ENCODE data around the gene SPATS2L.
A peak's percentile ranks its signal among the peaks of the same experiment; 100 is the strongest.

Gene SPATS2L

DNA sequence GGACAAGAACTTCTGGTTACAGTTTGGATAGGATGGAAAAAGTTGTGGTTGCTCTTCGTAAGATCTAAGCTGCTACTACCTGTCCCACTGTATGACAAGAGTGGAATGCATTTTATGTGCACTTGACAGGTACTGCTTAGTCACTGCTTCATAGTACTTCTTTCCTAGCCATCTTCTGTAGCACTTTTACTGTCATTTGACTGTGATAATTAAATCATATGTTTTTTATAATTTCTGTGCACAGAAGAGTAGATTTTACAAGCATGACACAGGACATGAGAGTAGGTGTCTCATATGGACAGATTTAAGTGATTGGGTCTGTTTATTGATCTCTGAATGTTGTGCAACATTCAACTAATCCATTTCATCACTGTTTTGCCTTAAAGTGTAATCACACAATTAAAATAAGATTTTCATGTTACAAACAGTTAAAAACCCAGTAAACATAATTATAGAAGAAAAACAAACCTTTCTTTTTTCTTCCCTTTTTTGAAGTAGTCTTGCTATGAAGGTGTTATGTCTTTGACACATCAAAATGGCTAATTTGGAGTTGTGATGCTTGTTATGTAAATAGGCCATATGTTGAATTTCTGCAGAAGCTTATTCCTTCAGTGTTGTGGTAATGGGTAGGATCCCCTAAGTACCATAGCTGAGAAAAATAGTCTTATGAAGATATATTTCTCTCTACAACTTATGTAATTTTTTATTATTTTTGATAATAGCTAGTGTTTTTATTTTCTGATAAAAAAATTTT, 3.0 kb downstream of the SPATS2L start:
- DNase-seq (ENCODE audit: low read depth): no peak
- no peaks in the 10 kb centered on the region for H3K27me3 ChIP-seq (replicated peaks; ENCODE audit: control insufficient read depth, insufficient read depth, low read length)
- H3K9ac ChIP-seq (ENCODE audit: low read length): peak overlapping the region; percentile 96
- no peaks in the 10 kb centered on the region for H3K36me3 ChIP-seq (ENCODE audit: control insufficient read depth, insufficient read depth, low read length, severe bottlenecking)
- H3K4me1 ChIP-seq (ENCODE audit: control insufficient read depth, insufficient read depth, low read length): peaks cover 42% of the 10 kb centered on the region
- H3K4me3 ChIP-seq (ENCODE audit: low read length): peak overlapping the region; percentile 94
- no peaks in the 10 kb centered on the region for H3K9me3 ChIP-seq (ENCODE audit: control insufficient read depth, low read length)

DNA sequence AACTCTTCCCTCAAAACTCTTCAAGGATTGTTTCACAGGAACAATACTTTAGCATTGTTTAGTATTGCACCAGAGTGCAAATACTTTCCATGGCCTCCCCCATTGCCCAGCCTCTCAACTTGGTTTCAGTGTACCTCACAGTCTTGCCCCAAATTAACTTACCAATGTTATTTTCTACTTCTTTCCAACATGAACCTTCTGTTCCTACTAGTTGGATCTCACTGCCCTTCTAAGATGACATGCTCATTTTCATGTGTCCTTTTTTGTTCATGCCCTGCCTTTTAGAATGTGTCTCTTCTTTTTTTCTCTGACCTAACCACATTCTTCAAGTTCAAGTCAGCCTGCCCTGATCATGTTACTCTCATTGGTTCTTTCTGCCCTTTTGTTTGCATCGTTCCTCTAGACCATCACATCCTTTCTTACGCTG, 4.1 kb downstream of the SPATS2L start:
- DNase-seq (ENCODE audit: low read depth): peak; percentile 61
- Histone ChIP-seq H3K27me3 (replicated peaks; ENCODE audit: control insufficient read depth, insufficient read depth, low read length) (no peaks in the 10 kb centered on the region), H3K9ac (ENCODE audit: low read length) (no peak overlapping the region), H3K4me1 (ENCODE audit: control insufficient read depth, insufficient read depth, low read length) (peaks cover 43% of the 10 kb centered on the region), H3K4me3 (ENCODE audit: low read length) (peak overlapping the region; percentile 2), H3K36me3 (ENCODE audit: control insufficient read depth, insufficient read depth, low read length, severe bottlenecking) (no peaks in the 10 kb centered on the region), H3K9me3 (ENCODE audit: control insufficient read depth, low read length) (no peaks in the 10 kb centered on the region)

DNA sequence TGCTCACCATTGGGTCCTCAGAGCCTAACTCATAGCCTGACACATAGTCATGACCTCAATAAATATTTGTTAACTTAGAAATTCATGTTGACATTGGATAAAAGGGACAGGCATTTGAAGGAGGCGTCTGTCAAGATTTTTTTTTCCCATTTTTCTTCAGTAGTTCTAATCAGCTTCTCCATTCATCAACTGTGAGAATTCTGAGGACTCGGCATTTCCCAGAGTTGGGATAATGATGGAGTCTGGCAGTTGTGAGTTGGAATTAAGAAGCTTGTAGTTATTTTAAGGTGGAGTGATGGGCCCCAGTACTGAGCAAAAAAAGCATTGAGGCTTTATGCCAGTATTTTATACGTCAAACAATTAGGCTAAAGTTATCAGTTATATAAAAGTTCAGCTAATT, 4.6 kb downstream of the SPATS2L start:
- DNase-seq (ENCODE audit: low read depth): no peak
- Histone ChIP-seq H3K4me1 (ENCODE audit: control insufficient read depth, insufficient read depth, low read length) (peaks cover 47% of the 10 kb centered on the region), H3K4me3 (ENCODE audit: low read length) (no peak overlapping the region), H3K27me3 (replicated peaks; ENCODE audit: control insufficient read depth, insufficient read depth, low read length) (no peaks in the 10 kb centered on the region), H3K36me3 (ENCODE audit: control insufficient read depth, insufficient read depth, low read length, severe bottlenecking) (no peaks in the 10 kb centered on the region), H3K9me3 (ENCODE audit: control insufficient read depth, low read length) (no peaks in the 10 kb centered on the region), H3K9ac (ENCODE audit: low read length) (no peak overlapping the region)

DNA sequence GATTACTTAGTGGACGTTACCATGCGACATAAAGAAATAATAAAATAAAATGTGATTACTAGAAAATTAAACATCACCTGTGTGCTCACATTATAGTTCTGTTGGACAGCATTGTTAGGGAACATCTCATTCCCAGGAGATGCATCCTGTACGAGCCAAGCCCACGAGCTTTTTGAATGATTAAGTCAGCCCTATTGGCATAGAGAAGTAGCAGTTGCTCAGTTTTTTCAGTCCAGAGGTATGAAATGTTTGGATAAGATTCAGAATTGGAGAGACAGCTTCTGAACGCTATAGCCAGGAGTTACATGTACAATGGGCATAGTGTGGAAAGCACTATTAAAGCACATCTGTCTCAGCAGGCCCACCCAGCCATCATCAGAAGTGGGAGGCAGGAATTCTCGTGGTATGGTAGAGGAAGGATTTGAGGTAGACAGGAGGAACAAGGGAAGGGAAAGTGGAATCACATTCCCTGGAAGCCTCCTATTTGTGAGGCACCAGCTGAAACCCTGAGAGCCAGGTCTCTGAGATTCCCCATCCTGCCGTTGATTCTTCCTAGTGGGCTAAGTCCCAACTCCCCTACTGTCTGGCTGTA, 8.6 kb downstream of the SPATS2L start:
- H3K9ac ChIP-seq (ENCODE audit: low read length): no peak overlapping the region
- no peak overlapping the region for H3K4me3 ChIP-seq (ENCODE audit: low read length)
- H3K36me3 ChIP-seq (ENCODE audit: control insufficient read depth, insufficient read depth, low read length, severe bottlenecking): no peaks in the 10 kb centered on the region
- no peaks in the 10 kb centered on the region for H3K27me3 ChIP-seq (replicated peaks; ENCODE audit: control insufficient read depth, insufficient read depth, low read length)
- H3K9me3 ChIP-seq (ENCODE audit: control insufficient read depth, low read length): no peaks in the 10 kb centered on the region
- no peak for DNase-seq (ENCODE audit: low read depth)
- peaks cover 66% of the 10 kb centered on the region for H3K4me1 ChIP-seq (ENCODE audit: control insufficient read depth, insufficient read depth, low read length)

DNA sequence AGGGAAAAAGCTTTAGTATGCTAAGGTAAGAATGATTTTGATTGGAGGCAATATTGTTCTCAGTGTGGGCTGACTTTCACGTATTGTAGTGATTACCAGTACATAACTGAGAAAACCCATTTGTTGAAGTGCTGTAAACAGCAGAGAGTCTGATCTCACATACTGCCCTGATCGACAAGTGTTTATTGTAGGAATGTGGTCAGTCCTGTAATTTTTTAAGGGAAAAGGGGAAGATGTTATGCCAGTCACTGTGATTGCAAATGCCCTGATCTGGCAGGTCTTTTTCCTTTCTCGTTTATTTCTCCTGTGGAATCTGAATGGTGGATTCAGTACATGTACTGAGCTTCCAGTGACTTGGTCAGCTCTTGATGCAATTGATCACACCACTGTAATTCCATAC, 11.5 kb downstream of the SPATS2L start:
- no peaks in the 10 kb centered on the region for H3K27me3 ChIP-seq (replicated peaks; ENCODE audit: control insufficient read depth, insufficient read depth, low read length)
- no peak for DNase-seq (ENCODE audit: low read depth)
- H3K4me3 ChIP-seq (ENCODE audit: low read length): no peak overlapping the region
- no peaks in the 10 kb centered on the region for H3K9me3 ChIP-seq (ENCODE audit: control insufficient read depth, low read length)
- H3K4me1 ChIP-seq (ENCODE audit: control insufficient read depth, insufficient read depth, low read length): peaks cover 54% of the 10 kb centered on the region
- no peaks in the 10 kb centered on the region for H3K36me3 ChIP-seq (ENCODE audit: control insufficient read depth, insufficient read depth, low read length, severe bottlenecking)
- peak overlapping the region; percentile 40 for H3K9ac ChIP-seq (ENCODE audit: low read length)

DNA sequence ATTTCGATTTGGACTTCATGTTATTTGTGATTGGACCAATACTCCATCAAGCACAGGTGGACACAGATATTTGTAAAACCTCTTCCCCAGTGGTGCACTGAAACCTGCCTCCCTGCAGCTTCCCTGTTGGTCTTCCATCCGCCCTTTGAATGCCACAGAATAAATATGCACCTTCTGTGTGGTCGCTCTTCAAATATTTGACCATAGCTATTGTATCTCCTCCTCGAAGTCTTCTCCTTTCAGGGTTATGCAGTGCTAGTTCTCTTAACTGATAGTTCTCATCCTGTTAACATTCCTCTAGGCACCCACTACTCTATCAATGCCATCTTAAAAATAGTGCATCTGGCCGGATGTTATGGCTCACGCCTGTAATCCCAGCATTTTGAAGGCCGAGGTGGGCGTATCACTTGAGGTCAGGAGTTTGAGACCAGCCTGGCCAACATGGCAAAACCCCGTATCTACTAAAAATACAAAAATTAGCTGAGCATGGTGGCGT, 12.5 kb downstream of the SPATS2L start:
- Histone ChIP-seq H3K9ac (ENCODE audit: low read length) (no peak overlapping the region), H3K4me3 (ENCODE audit: low read length) (no peak overlapping the region), H3K27me3 (replicated peaks; ENCODE audit: control insufficient read depth, insufficient read depth, low read length) (no peaks in the 10 kb centered on the region), H3K4me1 (ENCODE audit: control insufficient read depth, insufficient read depth, low read length) (peaks cover 54% of the 10 kb centered on the region), H3K9me3 (ENCODE audit: control insufficient read depth, low read length) (no peaks in the 10 kb centered on the region), H3K36me3 (ENCODE audit: control insufficient read depth, insufficient read depth, low read length, severe bottlenecking) (no peaks in the 10 kb centered on the region)
- DNase-seq (ENCODE audit: low read depth): no peak

DNA sequence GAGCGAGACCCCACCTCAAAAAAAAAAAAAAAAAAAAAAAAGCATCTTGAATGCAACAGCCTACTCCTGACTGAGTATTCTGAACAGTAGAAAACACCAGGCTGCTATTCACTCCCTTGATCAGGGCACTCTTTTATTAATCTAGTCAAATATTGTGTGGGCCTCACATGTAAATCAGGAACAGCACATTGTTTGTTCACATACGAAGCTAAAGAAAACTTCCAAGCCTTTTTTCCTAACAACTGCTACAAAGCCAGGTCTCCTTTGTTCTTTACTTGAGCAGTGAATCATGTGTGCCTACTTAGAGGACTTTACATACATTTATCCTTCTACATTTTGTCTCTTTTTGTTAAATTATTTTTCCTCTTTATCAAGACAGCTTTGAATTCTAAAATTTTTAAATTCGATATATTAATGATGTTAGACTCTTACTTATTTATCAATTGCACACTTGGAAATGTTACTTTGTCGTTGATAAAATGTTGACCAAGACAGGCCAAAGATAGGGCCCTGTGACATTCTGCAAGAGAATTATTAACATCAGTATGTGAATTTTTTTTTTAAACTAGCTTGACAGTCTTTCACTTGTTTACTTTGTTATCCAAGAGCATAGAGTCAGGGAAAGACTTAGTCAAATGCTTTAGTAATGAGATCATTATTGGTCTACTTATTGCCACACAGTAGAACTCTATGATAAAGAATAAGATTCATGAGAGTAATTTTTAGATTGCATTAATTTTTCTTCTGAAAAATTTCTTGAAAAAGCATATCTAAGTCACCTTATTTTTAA, 13.2 kb downstream of the SPATS2L start:
- Histone ChIP-seq H3K4me1 (ENCODE audit: control insufficient read depth, insufficient read depth, low read length) (peaks cover 54% of the 10 kb centered on the region), H3K27me3 (replicated peaks; ENCODE audit: control insufficient read depth, insufficient read depth, low read length) (no peaks in the 10 kb centered on the region), H3K9ac (ENCODE audit: low read length) (no peak overlapping the region), H3K36me3 (ENCODE audit: control insufficient read depth, insufficient read depth, low read length, severe bottlenecking) (no peaks in the 10 kb centered on the region), H3K9me3 (ENCODE audit: control insufficient read depth, low read length) (no peaks in the 10 kb centered on the region), H3K4me3 (ENCODE audit: low read length) (no peak overlapping the region)
- peak; percentile 79 for DNase-seq (ENCODE audit: low read depth)

DNA sequence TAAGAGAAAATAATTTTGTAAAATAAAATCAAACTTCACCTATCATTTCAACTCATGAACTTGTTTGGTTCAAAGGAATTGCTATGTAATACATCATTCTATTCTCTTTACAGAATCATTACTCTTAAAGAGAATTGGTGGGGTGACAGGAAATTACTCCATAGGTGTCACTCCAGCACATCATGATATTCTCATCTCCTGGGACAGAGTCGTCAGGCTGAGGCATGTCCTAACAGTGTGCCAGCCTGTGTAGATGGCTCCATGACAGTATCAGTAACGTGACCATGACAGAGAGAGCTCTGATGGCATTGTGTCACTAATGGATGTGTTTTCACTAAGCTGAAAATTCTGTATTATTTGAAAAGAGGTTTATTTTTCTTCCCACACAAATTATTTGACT, 13.9 kb downstream of the SPATS2L start:
- no peak overlapping the region for H3K9ac ChIP-seq (ENCODE audit: low read length)
- peaks cover 51% of the 10 kb centered on the region for H3K4me1 ChIP-seq (ENCODE audit: control insufficient read depth, insufficient read depth, low read length)
- H3K36me3 ChIP-seq (ENCODE audit: control insufficient read depth, insufficient read depth, low read length, severe bottlenecking): no peaks in the 10 kb centered on the region
- no peak overlapping the region for H3K4me3 ChIP-seq (ENCODE audit: low read length)
- no peaks in the 10 kb centered on the region for H3K9me3 ChIP-seq (ENCODE audit: control insufficient read depth, low read length)
- no peaks in the 10 kb centered on the region for H3K27me3 ChIP-seq (replicated peaks; ENCODE audit: control insufficient read depth, insufficient read depth, low read length)
- DNase-seq (ENCODE audit: low read depth): no peak

DNA sequence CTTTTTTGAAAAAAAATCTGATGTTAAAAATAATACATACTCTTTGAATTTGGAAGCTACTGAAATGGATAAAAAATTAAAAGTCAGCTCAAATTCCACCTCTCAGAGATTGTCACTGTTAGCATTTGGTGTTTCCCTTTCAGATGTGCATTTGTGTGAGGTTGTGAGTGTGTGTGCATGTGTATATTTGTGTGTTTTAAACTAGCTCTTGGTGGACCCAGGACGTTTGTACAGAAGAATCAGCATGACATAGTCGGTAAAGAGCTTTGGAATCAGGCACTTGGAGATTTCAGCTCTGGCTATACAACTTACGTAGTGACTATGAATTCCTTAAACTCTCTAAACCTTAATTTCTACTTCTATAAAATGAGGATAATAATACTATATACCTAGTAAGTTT, 14.5 kb downstream of the SPATS2L start:
- no peaks in the 10 kb centered on the region for H3K36me3 ChIP-seq (ENCODE audit: control insufficient read depth, insufficient read depth, low read length, severe bottlenecking)
- no peaks in the 10 kb centered on the region for H3K9me3 ChIP-seq (ENCODE audit: control insufficient read depth, low read length)
- H3K9ac ChIP-seq (ENCODE audit: low read length): no peak overlapping the region
- no peak overlapping the region for H3K4me3 ChIP-seq (ENCODE audit: low read length)
- peaks cover 47% of the 10 kb centered on the region for H3K4me1 ChIP-seq (ENCODE audit: control insufficient read depth, insufficient read depth, low read length)
- no peaks in the 10 kb centered on the region for H3K27me3 ChIP-seq (replicated peaks; ENCODE audit: control insufficient read depth, insufficient read depth, low read length)
- DNase-seq (ENCODE audit: low read depth): no peak

DNA sequence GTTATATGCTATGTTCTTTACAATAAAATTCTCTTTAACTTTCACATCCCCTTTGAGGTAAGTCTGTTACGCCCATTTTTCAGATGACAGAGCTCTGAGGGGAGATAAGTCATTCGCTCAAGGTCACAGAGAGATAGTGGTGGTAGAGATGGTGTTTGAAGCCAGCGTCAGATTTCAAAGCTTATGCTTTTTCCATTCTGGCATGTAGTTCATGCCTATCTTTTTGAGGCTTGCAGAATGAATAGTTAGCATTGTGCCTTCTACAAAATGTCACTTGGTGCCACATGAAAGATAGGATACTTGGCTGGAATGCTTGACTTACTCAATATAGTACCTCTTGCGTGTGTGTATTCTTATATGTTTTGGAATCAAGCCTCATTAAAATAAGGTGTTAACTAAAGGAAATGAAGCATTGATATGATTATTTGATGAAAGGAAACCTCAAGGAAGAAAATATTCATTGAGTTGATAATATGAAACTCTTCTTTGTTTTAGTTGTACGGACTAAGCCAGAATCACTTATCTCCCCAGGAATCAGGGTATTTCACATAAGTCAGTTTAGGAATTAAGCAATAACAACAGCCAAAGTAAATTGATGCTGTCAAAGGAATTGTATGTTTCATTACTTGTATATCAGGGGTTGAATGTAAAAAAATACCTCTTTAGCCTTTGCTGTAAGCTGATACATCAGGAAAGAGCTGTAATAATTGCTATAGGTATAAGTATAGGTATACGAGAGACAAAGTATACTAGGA, 15.5 kb downstream of the SPATS2L start:
- no peak overlapping the region for H3K4me3 ChIP-seq (ENCODE audit: low read length)
- no peaks in the 10 kb centered on the region for H3K36me3 ChIP-seq (ENCODE audit: control insufficient read depth, insufficient read depth, low read length, severe bottlenecking)
- H3K9ac ChIP-seq (ENCODE audit: low read length): no peak overlapping the region
- no peaks in the 10 kb centered on the region for H3K27me3 ChIP-seq (replicated peaks; ENCODE audit: control insufficient read depth, insufficient read depth, low read length)
- DNase-seq (ENCODE audit: low read depth): peak; percentile 65
- H3K4me1 ChIP-seq (ENCODE audit: control insufficient read depth, insufficient read depth, low read length): peaks cover 37% of the 10 kb centered on the region
- H3K9me3 ChIP-seq (ENCODE audit: control insufficient read depth, low read length): no peaks in the 10 kb centered on the region

DNA sequence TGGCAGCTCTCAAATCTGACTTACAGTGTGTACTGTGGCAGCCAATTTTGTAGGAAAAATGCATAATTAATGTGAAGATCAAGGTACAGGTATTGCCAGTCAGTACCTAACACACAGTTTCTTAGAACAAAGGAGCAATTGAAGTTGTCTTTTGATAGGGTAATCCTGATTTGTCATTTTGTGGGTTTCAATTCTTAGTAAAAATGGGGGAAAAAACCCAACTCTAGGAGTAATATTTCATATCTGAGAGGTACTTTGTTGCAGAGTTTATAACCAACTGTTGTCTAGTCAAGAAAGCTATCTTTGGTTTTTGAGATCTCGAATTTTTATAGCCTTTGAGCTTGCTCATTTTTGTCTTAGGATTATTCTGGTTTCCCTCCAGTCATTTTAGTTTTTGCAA, 16.1 kb downstream of the SPATS2L start:
- Histone ChIP-seq H3K9ac (ENCODE audit: low read length) (no peak overlapping the region), H3K36me3 (ENCODE audit: control insufficient read depth, insufficient read depth, low read length, severe bottlenecking) (no peaks in the 10 kb centered on the region), H3K4me3 (ENCODE audit: low read length) (no peak overlapping the region), H3K27me3 (replicated peaks; ENCODE audit: control insufficient read depth, insufficient read depth, low read length) (no peaks in the 10 kb centered on the region), H3K9me3 (ENCODE audit: control insufficient read depth, low read length) (no peaks in the 10 kb centered on the region), H3K4me1 (ENCODE audit: control insufficient read depth, insufficient read depth, low read length) (peaks cover 31% of the 10 kb centered on the region)
- DNase-seq (ENCODE audit: low read depth): no peak

Data from adipocyte (in vitro differentiated cells).